GM19099 (cell line): ENCODE results near the gene DAB1.

Source experiments
- POLR2A ChIP-seq: IDR thresholded peaks from 3 replicates; pipeline ENCODE4 v1.6.1; 2011; ENCODE audit warnings: low read depth; ENCODE audit not compliant: insufficient read length; ENCODE audit errors: extremely low read depth

Gene DAB1

GRCh38 chr1:57218487-57219079, 205.3 kb downstream of the DAB1 start:
- no peak for TF ChIP-seq POLR2A

- TF ChIP-seq POLR2A, result no peak
Observed at GRCh38 chr1:57217905-57218304, 206.0 kb downstream of the DAB1 start.

GRCh38 chr1:57214951-57215575, 208.8 kb downstream of the DAB1 start:
- no peak for TF ChIP-seq POLR2A

DNA sequence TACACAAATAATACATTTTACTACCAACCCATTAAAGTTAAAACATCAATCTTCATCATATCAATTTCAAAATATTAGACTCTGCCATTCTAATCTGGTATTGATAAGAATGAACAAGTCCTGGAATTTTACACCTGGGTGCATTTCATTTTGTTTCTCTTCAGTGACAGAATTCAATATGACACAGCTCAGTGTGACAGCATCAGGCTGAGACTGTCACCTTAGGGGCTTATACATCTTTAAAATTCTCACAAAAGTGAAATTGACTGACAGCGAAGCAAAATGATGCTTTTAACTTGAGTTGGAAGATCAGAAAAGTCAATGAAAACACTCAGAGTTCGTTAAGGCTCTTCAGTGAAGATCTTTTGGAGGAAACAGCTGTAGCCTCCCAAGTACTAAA, 213.0 kb downstream of the DAB1 start:
- no peak for TF ChIP-seq POLR2A

DNA sequence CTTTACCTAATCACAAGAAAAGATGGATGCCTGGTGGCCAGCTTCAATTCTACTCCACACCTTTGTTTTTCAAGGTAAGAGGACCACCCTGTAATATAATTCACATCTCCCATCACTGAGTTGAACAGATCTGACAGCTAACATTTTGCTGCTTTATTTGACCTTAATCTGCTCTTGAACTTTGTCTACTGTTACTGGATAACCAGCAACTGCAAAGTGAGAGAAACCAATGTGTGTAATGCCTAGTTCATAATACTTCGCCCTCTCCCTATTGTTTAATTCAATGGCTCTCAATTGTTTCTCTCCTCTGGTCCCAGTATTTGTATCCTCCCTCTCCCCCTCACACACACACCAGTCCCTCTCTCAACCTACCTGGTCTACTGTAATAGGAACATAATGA, 214.4 kb downstream of the DAB1 start:
- TF ChIP-seq POLR2A, result no peak

DNA sequence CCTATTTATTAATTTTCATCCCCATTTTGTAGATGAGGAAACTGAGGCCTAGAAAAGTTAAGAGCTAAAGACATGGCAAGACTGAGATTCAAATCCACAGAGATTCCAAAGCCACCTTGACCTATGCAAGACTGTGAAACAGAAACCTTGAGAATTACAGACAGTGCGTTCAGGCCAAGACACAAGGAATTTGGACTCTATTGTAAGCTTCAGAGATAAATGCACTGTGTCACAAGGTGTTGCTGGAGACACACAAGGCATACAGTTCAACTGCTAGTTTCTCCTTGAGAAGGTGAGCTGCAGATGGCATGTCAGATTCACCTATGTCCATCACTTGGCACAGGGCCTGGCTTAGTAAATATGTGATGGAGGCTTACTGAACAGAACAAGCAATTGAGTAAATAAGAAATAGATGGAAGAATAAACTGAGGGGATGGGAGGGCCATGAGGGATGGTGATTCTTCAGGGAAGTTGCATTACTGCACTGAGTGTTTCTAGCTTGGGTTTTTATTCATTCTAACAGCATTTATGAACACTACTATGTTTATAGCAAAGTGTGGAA, 215.0 kb downstream of the DAB1 start:
- TF ChIP-seq POLR2A, result no peak

- TF ChIP-seq POLR2A, result no peak
Observed at GRCh38 chr1:57206038-57206437, 217.8 kb downstream of the DAB1 start.

DNA sequence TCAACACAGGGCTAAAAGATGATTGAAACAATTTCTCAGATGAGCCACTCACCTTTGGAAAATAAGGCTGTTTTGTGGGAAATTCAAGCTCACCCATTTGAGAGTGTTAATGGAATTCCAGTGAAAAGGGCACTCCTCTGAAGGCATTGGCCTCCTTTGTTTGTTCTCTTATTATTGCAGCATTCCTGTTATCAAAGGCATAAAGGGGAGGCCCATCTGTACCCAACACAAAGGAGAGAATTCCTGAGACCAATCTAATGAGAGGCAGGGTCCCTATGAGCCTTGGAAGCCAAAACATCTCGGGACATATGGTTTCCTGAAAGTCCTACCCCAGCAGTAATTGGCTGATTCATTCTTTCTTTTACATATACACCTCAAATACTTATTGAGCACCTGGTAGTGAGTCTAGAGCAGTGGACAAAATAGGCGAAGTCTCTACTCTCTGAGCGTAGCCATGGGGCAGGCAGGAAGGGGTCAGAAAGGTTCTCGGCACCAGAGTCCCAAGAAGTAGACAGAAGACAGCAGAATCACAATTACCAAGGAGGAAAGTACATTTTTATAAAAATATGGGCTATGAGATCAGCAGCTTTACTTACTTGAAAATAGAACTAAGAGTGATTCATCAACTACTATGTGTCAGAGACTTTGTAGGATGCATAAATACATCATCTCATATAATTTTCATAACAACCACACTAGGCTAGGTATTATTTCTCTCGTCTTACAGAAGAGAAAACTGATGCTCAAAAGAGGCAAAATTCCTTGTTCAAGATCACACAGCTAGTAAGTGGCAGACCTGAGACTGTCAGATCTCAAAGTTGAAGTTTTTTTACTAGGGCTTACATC, 218.7 kb downstream of the DAB1 start:
- no peak for TF ChIP-seq POLR2A

DNA sequence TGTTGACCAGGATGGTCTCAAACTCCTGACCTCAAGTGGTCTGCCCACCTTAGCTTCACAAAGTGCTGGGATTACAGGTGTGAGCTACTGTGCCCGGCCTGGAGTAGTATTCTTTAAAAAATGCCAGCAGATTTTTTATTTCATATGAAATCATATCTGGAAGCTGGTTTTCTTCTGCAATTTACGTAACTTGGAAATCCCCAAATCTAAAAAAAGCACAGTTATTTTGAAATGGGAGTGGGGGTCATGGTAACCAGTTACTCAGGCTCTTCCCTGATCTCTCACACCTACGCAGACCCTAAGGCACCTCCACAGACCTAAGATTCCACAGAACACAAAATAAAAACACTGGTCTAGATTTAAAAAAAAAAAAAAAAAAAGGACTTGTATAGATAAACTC, 219.8 kb downstream of the DAB1 start:
- TF ChIP-seq POLR2A, result no peak

GRCh38 chr1:57202241-57202640, 221.6 kb downstream of the DAB1 start:
- TF ChIP-seq POLR2A, result no peak

GRCh38 chr1:57198912-57199311, 224.9 kb downstream of the DAB1 start:
- no peak for TF ChIP-seq POLR2A

GRCh38 chr1:57195436-57195941, 228.4 kb downstream of the DAB1 start:
- no peak for TF ChIP-seq POLR2A

GRCh38 chr1:57192222-57192621, 231.6 kb downstream of the DAB1 start:
- no peak for TF ChIP-seq POLR2A

DNA sequence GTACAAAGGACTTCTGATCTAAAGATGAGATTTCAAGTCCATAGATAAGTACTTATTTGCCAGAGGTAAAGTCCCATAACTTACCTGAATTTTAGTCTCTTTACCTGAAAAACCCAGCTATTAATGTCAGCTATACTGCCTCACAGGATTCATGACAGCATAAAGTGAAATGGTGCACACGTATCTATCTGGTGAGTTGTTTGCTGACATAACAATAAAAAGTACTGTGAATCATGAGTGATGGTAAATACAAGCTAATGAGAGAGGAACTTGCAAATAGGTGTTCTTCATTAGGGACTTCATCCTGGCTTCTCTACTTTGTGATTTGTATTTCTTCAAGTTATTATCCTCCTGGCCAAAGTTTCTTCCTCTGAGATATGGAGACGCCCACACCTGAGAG, 233.0 kb downstream of the DAB1 start:
- TF ChIP-seq POLR2A, result no peak

GRCh38 chr1:57188168-57188567, 235.7 kb downstream of the DAB1 start:
- TF ChIP-seq POLR2A, result no peak
